ENCODE data around the gene SMU1. TPM values are rescaled to one million over a fixed set of nuclear protein-coding genes. Genes with fewer than 3 reads are reported as not detected.

Gene SMU1
- total RNA-seq, 1 donor from 2014 or later: 31.9 TPM

DNA sequence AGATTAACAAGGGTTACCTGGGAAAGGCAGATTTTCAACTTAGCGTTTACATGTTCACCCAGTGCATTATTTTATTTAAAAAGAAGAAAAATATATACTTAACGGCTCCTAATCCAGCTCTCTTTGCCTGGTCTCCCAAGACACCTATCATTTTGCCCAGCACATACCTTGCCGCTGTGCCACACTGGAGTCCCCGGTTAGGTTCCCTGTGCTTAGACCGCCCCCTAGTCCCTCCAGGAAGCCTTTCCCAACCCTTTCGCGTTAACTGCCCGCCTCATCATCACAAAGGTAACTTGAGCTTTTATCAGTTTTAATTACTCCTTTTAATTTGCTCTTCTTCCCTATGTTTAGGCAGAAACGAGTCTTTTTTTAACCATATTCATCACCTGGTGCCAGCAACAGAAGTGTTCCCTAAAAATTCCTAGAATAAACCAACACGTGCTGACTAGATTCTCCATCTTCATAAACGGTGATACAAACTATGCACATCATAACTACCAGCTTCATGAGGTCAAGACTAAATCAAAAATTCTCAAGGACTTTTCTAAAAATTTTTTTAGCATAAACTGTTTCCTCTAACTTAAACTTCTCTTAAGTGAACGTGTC lies 31.7 kb downstream of the SMU1 start:
- peak; percentile 47 for DNase-seq

DNA sequence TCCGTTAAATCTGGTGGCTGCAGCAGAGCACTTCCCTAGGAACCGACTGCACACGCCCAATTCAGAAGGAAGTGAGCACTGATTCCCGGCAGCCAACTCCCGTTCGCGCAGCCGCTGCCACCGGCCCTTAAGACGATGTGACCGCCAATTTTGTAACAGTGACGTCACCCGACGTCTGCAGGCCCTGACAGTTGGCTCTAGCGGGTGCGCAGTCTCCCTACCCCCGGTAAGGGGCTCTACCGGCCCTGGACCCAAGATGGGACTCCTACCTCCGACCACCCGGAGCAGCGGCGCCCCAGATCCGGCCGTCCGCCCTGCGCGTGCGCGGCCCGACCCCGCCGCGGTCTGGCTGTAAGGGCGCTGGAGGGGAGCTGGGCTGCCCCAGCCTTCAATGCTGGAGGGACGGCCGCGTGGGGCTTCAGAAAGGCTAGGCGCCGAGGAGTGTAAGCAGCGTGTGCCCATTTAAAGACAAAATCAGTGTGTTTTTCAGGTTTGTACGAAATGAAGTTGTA lies 32.3 kb downstream of the SMU1 start:
- DNase-seq: peak; percentile 93

DNA sequence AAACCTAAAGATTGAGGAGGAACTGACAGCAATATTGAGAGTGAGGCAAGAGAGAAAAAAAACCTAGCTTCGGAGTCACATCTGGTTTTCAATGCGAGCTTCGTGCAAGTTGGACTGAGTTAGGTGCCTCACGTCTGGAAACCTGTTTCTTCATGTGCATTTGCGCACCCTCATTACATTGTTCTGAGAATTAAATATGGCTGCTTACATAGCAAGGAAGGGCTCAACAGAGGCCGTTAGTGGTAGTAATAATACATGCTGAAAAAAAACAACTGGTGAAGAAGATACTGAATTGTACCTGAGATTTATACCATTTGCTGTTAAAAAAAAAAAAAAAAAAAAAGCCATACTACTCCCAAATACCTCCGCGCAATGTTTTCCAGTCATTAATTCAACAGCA lies 32.8 kb downstream of the SMU1 start:
- no peak for DNase-seq

DNA sequence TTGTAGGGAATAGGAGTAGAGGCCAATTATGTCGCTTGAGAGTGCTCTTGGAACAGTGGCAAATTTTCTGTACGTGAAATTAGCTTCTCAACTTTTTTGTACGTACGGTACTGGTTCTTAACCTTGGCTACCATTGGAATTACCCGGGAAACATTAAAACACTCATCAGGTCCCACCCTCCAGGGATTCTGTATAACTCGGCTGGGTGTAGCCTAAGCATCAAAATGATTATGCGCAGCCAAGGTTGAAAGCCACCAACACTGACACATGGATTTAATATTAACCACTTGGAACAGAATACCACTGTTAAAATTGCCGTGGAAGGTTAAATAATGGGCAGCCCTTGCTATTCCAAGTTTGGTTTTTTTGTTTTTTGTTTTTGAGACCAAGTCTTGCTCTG lies 34.0 kb downstream of the SMU1 start:
- peak; percentile 13 for DNase-seq

DNA sequence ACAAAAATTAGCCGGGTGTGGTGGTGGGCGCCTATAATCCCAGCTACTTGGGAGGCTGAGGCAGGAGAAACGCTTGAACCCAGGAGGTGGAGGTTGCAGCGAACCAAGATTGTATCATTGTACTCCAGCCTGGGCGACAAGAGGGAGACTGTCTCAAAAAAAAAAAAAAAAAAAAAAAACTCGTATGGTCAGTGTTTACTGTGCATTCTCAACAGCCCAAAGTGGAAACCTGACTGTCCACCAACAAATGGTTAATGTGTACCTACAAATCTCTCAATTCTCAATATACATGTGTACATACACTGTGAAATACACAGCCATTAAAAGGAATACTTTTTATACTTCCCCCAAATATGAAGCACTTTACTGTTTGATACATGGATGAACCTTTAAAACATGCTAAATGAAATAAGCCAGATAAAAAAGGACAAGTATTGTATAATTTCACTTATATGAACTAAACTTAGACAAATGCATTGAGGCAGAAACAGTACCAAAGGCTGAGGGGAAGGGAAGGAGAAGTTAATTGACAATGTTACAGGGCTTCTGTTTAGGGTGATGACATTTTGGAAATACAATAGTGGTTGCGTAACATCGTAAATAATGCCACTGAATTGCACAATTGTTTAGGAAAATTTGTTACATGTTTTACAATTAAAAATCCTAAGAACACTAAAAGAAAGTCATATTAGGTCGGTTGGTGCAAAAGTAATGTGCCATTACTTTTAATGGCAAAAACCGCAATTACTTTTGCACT lies 34.9 kb downstream of the SMU1 start:
- DNase-seq: no peak

DNA sequence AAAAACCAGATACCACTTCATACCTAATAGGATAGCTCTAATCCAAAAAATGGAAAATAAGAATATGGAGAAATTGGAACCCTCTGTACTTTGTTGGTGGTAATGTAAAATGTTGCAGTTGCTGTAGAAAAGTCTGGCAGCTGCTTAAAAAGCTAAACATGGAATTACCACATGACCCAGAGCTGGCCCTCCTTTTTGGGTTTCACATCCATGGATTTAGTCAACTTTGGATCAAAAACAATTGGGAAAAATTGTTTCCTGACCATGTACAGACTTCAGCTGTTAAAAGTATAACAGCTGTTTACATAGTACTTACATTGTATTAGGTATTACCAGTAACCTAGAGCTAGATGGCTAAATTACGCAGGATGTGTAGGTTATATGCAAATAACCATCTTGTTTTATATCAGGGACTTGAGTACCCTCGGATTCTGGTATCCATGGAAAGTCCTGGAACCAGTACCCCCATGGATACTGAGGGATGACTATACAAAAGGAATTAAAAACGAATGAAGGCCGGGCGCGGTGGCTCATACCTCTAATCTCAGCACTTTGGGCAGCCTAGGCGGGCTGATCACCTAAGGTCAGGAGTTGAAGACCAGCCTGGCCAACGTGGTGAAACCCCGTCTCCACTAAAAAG lies 35.6 kb downstream of the SMU1 start:
- DNase-seq: no peak

DNA sequence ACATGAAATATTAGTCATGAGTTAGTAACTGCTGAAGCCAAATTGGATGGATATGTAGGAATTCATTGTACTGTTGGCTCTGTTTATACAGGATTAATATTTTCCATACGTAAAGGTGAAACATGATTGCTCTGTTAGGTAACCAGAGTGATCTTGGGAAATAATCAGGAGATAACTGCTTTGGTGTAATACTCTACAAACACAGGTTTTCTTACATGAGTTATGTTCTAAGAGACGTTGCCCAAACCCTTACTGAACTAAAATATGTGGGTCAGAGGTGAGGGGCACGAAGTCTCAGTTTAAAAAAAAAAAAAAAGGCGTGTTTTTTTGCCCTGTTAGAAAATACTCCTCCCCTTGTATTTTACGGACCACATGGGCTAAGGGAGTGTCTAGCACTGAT lies 43.6 kb downstream of the SMU1 start:
- no peak for DNase-seq

DNA sequence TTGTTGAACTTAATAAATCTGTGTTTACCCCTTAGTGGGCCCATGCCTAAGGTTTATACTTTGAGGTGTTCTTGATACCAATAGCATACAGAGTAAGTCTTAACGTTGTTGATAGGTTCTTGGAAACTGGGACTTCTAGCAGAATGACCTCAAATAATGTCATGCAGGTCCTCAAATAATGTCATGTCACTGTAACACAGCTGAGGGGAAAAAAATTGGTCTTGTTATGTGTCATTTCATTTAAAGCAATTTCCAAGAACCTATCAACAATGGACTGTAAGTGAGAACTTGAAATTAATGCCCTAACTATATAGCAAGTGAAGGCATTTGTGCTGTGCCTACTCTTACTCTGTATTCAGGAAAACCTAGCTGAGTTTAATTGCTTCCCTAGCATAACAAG lies 44.2 kb downstream of the SMU1 start:
- no peak for DNase-seq

DNA sequence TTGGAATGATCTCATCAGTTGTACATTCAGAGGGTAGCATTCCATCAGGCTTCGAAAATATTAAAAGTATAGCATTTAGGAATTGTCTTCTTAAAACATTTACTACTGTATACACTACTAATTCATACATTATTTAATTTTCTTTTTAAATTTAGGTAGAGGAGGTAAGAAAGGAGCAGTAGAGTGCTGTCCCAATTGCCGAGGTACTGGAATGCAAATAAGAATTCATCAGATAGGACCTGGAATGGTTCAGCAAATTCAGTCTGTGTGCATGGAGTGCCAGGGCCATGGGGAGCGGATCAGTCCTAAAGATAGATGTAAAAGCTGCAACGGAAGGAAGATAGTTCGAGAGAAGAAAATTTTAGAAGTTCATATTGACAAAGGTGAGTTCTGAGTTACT lies 46.2 kb downstream of the SMU1 start:
- DNase-seq: no peak

DNA sequence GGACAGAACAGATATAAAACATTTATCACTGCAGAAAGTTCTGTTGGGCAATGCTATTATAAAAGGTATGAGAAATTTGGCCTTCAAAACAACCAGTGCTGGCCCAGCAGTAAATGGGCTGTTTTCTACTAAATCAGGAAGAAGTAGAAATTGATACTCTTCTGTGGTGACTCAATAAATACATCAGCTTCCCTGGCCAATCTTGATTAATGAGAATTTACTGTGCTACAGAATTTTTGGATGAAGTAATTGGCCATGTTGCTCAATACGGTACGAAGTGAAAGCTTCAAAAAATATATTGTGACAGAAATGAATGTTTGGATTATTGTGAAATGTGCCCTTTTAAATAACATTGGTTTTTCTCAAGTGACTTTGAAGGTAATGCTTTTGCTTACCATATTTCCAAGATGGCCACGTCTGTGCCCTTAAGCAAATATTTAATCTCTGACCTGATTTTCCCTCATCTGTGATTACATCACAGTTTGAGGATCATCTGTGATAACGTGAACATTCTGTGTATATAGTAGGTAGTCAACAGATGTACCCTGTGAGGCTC lies 47.2 kb downstream of the SMU1 start:
- no peak for DNase-seq

DNA sequence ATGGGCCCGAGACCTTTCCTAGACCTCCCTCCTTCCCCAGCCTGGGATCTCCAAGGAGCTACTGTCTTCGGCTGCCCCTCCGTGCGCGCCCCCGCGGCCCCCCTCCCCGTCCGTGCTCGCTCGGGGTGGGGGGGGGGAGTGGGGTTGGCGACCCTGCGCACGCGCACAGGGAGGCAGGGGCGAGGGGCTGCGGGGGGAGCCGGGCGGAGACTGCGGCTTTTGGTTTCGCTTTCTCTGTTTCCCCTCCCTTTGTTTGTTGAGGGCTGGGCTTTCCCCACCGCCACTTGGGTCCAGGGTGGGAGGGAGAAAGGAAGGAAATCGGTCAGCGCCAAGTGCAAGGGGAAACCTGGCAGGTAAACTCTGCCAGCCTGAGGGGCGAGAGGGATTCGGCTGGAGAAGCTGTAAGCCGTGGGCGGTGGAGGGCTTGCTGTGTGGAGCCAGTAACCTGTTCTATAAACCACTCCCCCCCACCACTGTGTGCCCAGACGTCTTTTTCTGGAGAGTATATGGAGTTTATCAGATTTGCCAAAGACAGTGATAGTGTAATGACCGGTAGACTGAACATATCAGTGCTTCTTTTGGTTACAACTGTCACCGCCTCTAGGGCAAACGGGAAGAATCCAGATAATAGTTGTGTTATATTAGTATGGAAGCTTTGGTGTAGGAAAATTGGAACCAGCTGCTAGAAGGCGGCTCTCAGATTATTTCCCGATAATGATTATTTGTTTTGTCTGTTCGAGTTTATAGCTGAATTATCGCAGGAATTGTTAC lies 50.7 kb downstream of the SMU1 start:
- peak; percentile 91 for DNase-seq

DNA sequence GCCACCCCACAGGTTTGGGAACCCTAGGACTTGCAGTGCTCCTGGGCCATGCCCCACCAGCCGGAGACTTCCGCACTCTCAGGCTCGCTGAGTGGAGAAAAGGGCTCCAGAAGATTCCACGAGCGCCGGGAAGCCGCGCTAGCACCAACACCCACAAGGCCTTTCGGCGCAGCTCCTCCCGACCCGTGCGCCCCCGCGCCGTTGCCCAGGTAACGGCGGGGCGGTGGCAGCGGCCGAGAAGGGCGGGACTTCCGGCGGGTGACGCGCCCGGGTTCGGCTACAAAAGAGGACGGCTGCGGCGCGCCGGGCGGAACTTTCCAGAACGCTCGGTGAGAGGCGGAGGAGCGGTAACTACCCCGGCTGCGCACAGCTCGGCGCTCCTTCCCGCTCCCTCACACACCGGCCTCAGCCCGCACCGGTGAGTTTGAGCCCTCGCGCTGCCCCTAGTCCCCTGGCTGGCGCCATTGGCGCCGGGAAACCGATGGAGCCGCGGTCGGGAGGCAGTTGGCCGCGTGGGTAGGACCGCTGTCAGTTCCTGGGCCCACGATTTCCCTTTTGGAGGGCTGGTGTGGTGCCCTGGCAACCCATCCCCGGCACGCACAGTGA lies 51.4 kb downstream of the SMU1 start, which contains the start of gene DNAJA1:
TSS of gene DNAJA1 (plus strand) at position 308 of the 606 bp plus-strand sequence. CDS start 1,212 bp downstream, outside the sequence.
- DNase-seq: peak; percentile 98

DNA sequence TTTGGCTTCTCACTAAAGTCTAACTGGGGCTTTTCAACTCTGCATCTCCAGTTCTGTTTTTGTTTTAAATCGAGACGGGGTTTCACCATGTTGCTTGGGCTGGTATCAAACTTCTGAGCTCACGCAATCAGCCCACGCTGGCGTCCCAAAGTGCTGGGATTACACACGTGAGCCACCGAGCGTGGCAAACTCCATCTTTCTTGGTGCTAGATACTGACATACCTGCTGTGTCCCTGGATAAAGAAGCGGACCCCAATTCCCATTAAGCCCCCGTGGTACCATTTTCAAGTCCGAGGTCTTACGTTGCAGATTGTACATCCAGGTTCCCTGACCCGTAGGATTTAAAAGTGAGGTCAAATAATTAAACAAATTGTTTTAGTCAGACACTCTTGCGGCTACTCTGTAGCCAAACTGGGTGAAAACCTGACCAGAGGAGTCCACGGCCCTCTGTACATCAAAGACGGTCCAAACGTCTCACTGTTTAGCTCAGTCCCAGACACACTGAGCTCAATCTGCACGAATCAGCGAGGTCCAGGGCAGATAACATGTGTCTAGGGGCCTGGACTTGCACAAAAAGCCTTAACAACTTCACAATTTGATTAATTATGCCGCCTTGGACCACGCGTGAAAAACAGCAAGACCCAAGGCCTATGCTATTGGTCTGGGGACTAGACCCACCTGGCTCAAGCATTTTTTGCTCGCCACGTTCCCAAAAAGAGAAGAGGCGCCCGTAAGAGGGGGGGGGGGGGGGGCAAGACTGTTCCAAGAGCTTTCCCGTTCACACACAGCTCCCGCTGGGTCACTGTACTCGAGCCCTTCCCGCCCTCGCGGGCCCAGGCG lies 52.1 kb downstream of the SMU1 start:
- DNase-seq: peak; percentile 31

DNA sequence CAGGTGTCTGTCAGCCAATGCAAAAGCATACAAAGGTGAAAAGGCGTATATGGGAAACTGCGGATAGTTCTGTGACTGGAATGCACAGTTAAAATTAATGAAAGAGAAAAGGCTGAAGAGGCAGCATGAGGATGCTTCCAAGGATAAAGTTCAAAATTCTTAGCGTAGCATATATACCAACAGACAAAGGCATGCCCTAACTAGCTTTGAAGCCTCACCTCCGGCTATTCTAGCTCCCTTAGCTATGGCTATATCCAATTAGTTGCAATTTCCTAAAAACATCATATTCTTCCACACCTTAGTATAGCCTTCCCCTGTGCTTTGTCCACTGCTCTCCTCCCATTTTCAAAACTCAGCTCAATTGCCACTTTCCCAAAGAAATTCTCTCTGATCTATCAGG lies 52.8 kb downstream of the SMU1 start:
- no peak for DNase-seq

DNA sequence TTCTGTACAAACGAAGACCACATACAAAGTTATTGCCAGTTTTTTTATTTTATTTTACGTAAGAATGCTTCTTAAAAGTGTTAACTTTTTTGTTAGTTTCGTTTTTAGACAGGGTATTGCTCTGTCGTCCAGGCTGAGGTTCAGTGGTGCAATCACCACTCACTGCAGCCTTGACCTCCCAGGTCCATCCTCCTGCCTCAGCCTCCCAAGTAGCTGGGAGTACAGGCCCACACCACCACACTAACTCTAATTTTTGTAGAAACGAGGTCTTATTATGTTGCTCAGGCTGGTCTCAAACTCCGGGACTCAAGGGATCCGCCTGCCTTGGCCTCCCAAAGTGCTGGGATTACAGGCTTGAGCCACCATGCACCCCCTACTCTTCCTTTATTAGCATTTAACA lies 53.7 kb downstream of the SMU1 start:
- no peak for DNase-seq

DNA sequence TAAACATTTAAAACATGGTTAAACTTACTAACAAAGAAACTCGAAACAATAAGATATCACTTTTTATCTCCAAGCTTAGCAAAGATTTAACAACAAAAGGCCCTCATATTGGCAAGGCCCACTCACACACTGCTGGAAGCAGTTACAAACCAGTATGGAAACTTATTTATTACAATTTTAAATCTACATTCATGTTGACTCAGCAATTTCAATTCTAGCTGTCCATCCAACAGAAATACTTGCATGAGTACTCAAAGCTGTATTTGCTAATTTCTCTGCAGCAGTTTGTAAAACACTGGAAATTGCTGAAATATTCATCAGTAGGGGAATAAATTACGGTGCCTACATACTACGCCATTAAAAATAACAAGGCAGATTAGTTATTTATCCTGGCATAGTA lies 54.2 kb downstream of the SMU1 start:
- DNase-seq: no peak

DNA sequence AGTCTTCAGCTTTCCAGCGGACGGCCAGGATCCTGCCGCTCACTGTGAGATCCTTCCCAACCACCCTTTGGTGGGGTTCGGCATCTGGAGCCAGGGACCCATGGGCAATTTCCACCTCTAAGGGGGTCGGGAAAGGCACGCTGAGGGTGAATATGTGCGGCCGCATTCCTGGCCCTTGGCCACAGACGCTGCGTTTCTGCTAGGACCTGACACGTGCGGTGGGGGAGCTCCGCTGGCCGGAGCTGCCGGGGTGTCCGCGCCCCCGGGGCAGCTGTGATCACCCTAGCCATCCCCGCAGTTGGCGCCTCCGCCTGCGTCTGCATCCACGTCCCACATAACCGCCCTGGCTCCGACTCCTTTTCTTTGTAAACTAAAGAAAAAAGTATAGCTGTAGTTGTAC lies 56.7 kb downstream of the SMU1 start:
- no peak for DNase-seq

DNA sequence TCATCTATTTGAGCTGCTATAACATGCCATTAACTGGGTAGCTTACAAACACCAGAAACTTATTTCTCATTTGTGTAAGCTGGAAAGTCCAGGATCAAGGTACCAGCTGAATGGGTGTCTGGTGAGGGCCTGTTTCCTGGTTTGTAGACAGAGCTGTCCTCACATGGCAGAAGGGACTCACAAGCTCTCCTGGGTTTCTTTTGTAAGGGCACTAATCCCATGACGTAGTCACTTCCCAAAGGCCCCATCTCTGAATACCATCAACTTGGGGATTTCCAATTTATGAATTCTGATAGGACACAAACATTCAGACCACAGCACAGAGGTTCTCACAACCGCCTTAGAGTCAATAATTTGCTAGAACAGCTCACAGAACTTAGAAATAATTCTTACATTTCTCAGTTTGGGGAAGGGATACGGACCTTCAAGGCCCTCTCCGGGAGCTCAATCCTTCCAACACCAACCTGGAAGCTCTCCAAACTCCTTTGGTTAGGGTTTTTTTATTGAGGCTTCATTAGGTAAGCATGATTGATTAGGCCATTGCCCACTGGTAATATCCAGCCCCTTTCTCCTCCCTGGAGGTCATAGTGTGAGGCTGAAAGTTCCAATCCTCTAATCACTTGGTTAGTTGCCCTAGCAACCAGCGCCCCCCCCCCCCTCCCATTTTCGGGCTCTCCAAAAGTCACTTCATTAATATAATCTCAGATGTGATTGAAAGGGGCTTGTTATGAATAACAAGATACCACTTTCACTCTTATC lies 59.0 kb downstream of the SMU1 start:
- DNase-seq: no peak

DNA sequence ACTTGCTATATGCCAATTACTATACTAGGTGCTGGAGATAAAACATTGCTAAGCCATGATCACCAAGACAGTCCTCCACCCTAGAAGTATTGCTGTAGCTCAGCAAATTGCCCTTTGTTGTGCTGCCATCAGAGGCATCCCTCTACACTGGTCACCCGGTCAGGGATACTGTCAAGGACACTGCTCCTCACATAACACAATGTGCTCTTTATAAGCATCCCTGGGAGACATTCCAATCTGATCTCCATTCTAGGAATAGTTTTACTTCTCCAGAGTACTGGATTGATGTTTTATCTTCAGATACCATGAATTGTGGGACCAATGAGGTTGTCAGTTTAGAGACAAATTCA lies 61.8 kb downstream of the SMU1 start:
- DNase-seq: no peak

All from tongue (tissue), 2 donors.